Mononuclear cell (primary cell): Measurements from ENCODE around the gene NKIRAS2. TPM values are rescaled to one million over a fixed set of nuclear protein-coding genes. Genes with fewer than 3 reads are reported as not detected.
"Not testable (repeated sequence)": the region's sequence is repeated elsewhere in the genome, so short reads cannot be mapped to it uniquely, and the experiment has no call there.

Experiments
- H3K27me3 ChIP-seq: 2 replicates; pipeline ENCODE4 v1.6.0; 2011; ENCODE audit warnings: low read length, control low read depth; ENCODE audit not compliant: insufficient read depth
- H3K4me1 ChIP-seq: 2 replicates; pipeline ENCODE4 v1.5.1; 2011; ENCODE audit warnings: mild to moderate bottlenecking, low read length, control low read depth; ENCODE audit not compliant: insufficient read depth
- H3K4me3 ChIP-seq: 2 replicates; pipeline ENCODE4 v1.5.1; 2011; ENCODE audit warnings: mild to moderate bottlenecking, low read length, moderate library complexity
- H3K9me3 ChIP-seq: 2 replicates; pipeline ENCODE4 v1.5.1; 2011; ENCODE audit warnings: low read depth, mild to moderate bottlenecking, control low read depth, low read length
- total RNA-seq: library from RNA; depleted of rRNA; stranded (reverse); fragments of >200 nt; gene quantifications from one replicate; pipeline ENCODE4 v1.2.3, GENCODE V29; 2012

NKIRAS2 gene
- total RNA-seq, 1 donor, result 21.5 TPM

GRCh38 chr17:42012363-42012762, 7.5 kb upstream of the NKIRAS2 start:
- not testable (repeated sequence) for H3K9me3 ChIP-seq, H3K27me3 ChIP-seq, H3K4me3 ChIP-seq
- H3K4me1 ChIP-seq, result peaks cover 82% of the 10 kb centered on the region

DNA sequence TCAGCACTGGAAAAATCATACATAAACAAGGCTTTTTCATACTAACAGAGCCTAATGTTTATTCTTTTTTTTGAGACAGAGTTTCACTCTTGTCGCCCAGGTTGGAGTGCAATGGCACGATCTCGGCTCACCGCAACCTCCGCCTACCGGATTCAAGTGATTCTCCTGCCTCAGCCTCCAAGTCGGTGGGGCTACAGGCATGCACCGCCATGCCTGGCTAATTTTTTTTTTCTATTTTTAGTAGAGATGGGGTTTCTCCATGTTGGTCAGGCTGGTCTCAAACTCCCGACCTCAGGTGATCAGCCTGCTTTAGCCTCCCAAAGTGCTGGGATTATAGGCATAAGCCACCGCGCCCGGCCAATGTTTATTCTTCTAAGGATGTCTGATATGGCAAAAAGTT, 6.2 kb upstream of the NKIRAS2 start:
- not testable (repeated sequence) for H3K27me3 ChIP-seq, H3K9me3 ChIP-seq, H3K4me3 ChIP-seq
- H3K4me1 ChIP-seq, result peaks cover 89% of the 10 kb centered on the region

DNA sequence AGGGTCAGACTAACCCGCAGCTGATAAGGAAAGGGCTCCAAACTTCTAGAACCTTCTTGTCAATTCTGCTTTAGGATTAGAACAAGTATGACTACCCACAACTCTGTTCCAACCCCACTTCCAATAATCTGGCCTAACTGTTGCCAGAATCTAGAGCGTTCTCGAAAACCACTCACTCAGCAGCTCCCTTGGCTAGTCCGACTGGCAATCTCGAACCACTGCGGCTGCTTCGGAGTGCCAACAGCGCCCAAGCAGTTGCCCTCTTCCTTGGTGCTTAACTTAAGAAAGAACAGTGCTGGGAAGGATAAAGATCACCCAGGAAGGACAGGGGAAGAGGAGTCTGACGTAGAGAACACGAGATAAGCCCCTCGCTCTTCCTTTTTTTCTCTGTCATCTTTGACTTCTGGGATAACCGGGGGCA, 3.5 kb upstream of the NKIRAS2 start:
- Histone ChIP-seq H3K9me3 (no peaks in the 10 kb centered on the region), H3K27me3 (no peaks in the 10 kb centered on the region), H3K4me3 (peak overlapping the region; percentile 90), H3K4me1 (peaks cover 81% of the 10 kb centered on the region)

GRCh38 chr17:42016941-42017865, 2.7 kb upstream of the NKIRAS2 start, which contains the start of gene DNAJC7:
Gene DNAJC7 (minus strand): TSS chr17:42017439. CDS start chr17:42017416, 23 bp downstream.
- Histone ChIP-seq H3K4me1 (peaks cover 77% of the 10 kb centered on the region), H3K9me3 (no peaks in the 10 kb centered on the region), H3K27me3 (no peaks in the 10 kb centered on the region), H3K4me3 (peak within 1 kb of the TSS; percentile 90)

DNA sequence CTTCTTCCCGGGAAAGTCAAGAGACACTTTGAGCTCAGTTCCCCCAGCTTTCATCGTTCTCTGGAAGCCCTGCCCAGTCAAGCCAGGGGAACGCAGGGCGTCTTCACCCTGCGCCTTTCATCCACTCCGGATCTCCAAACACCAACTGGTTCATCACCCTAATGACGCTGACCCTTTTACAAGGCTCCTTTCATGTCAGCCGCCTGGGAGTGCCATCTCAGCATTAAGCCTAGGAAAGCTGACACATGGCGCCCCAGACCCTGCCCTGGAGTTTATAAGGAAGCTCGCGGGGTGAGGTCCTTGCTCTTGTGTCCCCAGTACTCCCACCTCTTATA, 2.1 kb upstream of the NKIRAS2 start:
- no peaks in the 10 kb centered on the region for H3K9me3 ChIP-seq
- H3K4me1 ChIP-seq, result peaks cover 77% of the 10 kb centered on the region
- no peaks in the 10 kb centered on the region for H3K27me3 ChIP-seq
- peak overlapping the region; percentile 90 for H3K4me3 ChIP-seq

- Histone ChIP-seq H3K27me3 (no peaks in the 10 kb centered on the region), H3K4me1 (peaks cover 77% of the 10 kb centered on the region), H3K9me3 (no peaks in the 10 kb centered on the region), H3K4me3 (no peak overlapping the region)
Observed at GRCh38 chr17:42018339-42018738, 1.6 kb upstream of the NKIRAS2 start.

- H3K27me3 ChIP-seq, result no peaks in the 10 kb centered on the region
- H3K9me3 ChIP-seq, result no peaks in the 10 kb centered on the region
- H3K4me1 ChIP-seq, result peaks cover 77% of the 10 kb centered on the region
- H3K4me3 ChIP-seq, result no peak overlapping the region
Observed at GRCh38 chr17:42018988-42019387, 902 bp upstream of the NKIRAS2 start.

DNA sequence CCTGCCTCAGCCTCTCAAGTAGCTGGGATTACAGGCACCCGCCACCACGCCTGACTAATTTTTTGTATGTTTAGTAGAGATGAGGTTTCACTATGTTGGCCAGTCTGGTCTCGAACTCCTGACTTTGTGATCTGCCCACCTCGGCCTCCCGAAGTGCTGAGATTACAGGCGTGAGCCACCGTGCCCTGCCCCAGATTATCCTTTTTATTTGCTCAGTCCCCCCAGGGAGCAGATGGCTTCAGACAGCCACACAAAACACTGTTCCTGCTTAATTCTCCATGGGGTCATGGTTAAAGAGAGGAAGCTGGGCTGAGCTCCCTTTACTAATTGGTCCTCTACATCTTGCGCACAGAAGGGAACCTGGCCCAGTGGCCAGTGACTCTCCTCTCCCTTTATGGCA, 955 bp downstream of the NKIRAS2 start:
- H3K9me3 ChIP-seq, H3K27me3 ChIP-seq: not testable (repeated sequence)
- peaks cover 75% of the 10 kb centered on the region for H3K4me1 ChIP-seq
- H3K4me3 ChIP-seq, result peak overlapping the region; percentile 86

- H3K9me3 ChIP-seq, result no peaks in the 10 kb centered on the region
- peaks cover 67% of the 10 kb centered on the region for H3K4me1 ChIP-seq
- H3K4me3 ChIP-seq, result no peak overlapping the region
- no peaks in the 10 kb centered on the region for H3K27me3 ChIP-seq
Observed at GRCh38 chr17:42023524-42024349, 3.8 kb downstream of the NKIRAS2 start.

DNA sequence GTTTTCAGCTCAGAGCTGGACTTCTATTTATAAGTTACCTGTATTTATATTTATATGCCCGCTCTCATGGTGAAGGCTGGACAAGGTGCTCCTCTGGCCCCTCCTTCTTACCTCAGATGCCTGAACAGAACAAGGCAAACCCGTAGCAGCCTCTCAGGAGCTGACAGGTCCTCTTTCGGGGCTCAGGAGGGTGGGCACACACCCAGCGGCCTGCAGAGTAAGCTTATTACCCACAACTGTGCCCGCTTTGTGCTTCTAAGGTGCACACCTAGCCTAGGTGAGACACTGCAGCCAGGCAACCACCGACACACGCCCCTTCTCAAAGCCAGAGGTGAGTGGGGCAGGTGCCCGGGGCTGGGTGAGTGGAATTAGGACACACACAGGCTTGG, 5.3 kb downstream of the NKIRAS2 start:
- Histone ChIP-seq H3K9me3 (no peaks in the 10 kb centered on the region), H3K4me3 (no peak overlapping the region), H3K27me3 (no peaks in the 10 kb centered on the region), H3K4me1 (peaks cover 60% of the 10 kb centered on the region)

DNA sequence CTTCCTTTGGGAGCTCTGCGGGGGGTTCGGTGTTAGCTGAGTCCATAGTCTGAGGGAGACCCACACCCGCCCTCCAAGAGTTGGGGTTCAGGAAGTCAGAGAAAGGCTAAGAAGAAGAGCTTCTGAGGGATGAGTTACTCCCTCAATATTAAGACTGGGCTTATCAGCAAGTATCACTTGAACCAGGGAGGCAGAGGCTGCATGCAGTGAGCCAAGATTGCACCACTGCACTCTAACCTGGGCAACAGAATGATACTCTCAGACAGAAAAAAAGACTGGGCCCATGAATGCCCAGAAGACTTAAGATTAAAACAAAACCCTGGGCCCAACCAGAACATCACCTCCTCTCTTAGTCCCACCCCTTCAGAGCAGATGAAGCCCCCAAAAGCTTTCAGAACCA, 6.0 kb downstream of the NKIRAS2 start:
- H3K4me3 ChIP-seq, result no peak overlapping the region
- peaks cover 53% of the 10 kb centered on the region for H3K4me1 ChIP-seq
- no peaks in the 10 kb centered on the region for H3K27me3 ChIP-seq
- H3K9me3 ChIP-seq, result no peaks in the 10 kb centered on the region

DNA sequence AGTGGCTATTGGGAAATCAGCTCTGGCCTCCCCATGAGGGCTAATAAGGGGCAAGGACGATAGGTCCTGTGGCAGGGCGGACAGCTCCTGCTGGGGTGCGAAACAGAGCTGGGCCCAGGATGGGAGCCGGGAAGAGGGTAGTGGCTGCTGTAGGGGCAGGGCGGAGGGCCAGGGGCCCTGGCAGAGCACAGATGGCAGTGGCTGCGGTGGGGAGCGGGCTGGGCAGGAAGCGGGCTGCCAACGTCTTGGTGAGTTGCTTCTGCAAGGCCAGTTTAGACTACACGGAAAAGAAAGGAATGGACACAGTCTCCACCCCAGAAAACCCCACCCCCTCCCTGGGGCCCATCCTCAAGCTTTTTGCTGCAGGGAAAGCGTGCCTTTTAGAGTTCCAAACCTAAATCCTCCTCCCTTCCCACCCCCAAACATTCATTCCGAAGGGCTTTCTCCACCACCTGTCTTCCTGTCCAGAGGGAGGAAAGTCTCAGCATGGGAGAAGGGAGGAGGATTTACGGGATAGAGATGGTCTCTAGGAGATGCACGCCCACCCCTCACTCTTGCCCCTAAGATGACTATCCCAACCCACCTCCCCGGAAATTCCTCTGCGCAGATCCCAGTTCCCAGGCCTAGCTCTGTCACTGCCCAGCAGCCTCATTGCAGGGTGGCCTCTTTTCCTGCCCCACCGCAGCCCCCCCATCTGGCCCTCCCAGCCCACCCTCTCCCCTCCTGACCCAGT, 7.1 kb downstream of the NKIRAS2 start:
- Histone ChIP-seq H3K9me3 (no peaks in the 10 kb centered on the region), H3K4me3 (no peak overlapping the region), H3K27me3 (no peaks in the 10 kb centered on the region), H3K4me1 (peaks cover 45% of the 10 kb centered on the region)

DNA sequence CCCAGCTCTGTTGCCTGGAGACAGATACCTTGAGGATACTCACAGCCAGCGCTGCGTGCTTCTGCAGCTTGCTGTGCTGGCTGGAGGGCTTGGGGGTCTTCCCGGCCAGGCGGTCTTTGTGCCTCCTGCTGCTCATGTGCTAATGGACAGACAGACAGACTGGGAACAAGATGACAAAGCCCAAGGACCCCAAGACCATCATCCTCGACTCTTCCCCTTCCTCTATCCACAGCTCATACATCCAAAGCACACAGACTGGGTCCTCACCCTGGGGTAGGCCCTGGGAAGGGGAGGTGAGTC, 7.7 kb downstream of the NKIRAS2 start:
- no peaks in the 10 kb centered on the region for H3K9me3 ChIP-seq
- H3K4me3 ChIP-seq, result no peak overlapping the region
- H3K27me3 ChIP-seq, result no peaks in the 10 kb centered on the region
- H3K4me1 ChIP-seq, result peaks cover 41% of the 10 kb centered on the region

GRCh38 chr17:42027961-42028790, 8.3 kb downstream of the NKIRAS2 start:
- no peak overlapping the region for H3K4me3 ChIP-seq
- H3K9me3 ChIP-seq, result no peaks in the 10 kb centered on the region
- H3K27me3 ChIP-seq, result no peaks in the 10 kb centered on the region
- peaks cover 35% of the 10 kb centered on the region for H3K4me1 ChIP-seq
